IMR-90 (cell line): ENCODE measurements around the gene ALAS1. TPM values are rescaled to one million over a fixed set of nuclear protein-coding genes. Genes with fewer than 3 reads are reported as not detected.

Experiments
- ATAC-seq: fragments of 200-7000 bp; cut with Tn5 transposase; 2 replicates; pipeline ENCODE4 v1.9.1; 2020; ENCODE audit warnings: low read depth, mild to moderate bottlenecking, moderate library complexity
- BruUV-seq: library from RNA; stranded (reverse); fragments of 400-500 nt; replicated peaks from 2 replicates; lab custom pipeline; 2021; lab: Mats Ljungman, UMichigan
- CTCF ChIA-PET: fragments of 300-600 bp; formaldehyde crosslinking; extraction: SDS; loops from one replicate; lab custom pipeline; 2021; ENCODE audit warnings: antibody characterized with exemption; lab: Yijun Ruan, JAX
- POLR2A ChIA-PET: fragments of 300-600 bp; sonication (Branson Sonifier 250); formaldehyde crosslinking; loops from one replicate; lab custom pipeline; 2022; ENCODE audit warnings: antibody characterized with exemption; ENCODE audit not compliant: unreplicated experiment; lab: Charles Lee
- DNase-seq: peaks from one replicate; pipeline ENCODE4 v3.0.0; 2013
- H2AFZ ChIP-seq: replicated peaks from 2 replicates; pipeline ENCODE3; 2013; ENCODE audit warnings: low read length, mild to moderate bottlenecking; ENCODE audit not compliant: poor library complexity
- H2AK5ac ChIP-seq: 2 replicates; pipeline ENCODE4 v1.6.1; 2013; ENCODE audit warnings: low read depth, low read length, inconsistent platforms
- H2AK9ac ChIP-seq: replicated peaks from 2 replicates; pipeline ENCODE3; 2013; ENCODE audit warnings: mild to moderate bottlenecking, low read depth, low read length, moderate library complexity; ENCODE audit not compliant: poor library complexity
- H2BK120ac ChIP-seq: 2 replicates; pipeline ENCODE4 v1.6.1; 2013; ENCODE audit warnings: low read depth, low read length, inconsistent platforms
- H2BK15ac ChIP-seq: 3 replicates; pipeline ENCODE4 v1.6.1; 2013; ENCODE audit warnings: low read depth, low read length, inconsistent platforms
- H2BK20ac ChIP-seq: 2 replicates; pipeline ENCODE4 v1.6.1; 2013; ENCODE audit warnings: low read depth, mild to moderate bottlenecking, inconsistent platforms, low read length, moderate library complexity
- H2BK5ac ChIP-seq: 2 replicates; pipeline ENCODE4 v1.6.1; 2013; ENCODE audit warnings: mild to moderate bottlenecking, low read depth, low read length, inconsistent platforms; ENCODE audit not compliant: poor library complexity, severe bottlenecking
- H3K14ac ChIP-seq: replicated peaks from 2 replicates; pipeline ENCODE4 v1.6.1; 2013; ENCODE audit warnings: low read depth, low read length, inconsistent platforms
- H3K18ac ChIP-seq: 2 replicates; pipeline ENCODE4 v1.6.1; 2013; ENCODE audit warnings: low read depth, low read length, control low read depth
- H3K23ac ChIP-seq: 2 replicates; pipeline ENCODE4 v1.6.1; 2013; ENCODE audit warnings: low read depth, low read length, inconsistent platforms
- H3K27ac ChIP-seq: 2 replicates; pipeline ENCODE4 v1.5.1; 2013; ENCODE audit warnings: mild to moderate bottlenecking, control low read depth, low read length; ENCODE audit not compliant: insufficient read depth
- H3K27me3 ChIP-seq: 2 replicates; pipeline ENCODE4 v1.6.1; 2013; ENCODE audit warnings: low read length; ENCODE audit not compliant: control insufficient read depth, insufficient read depth
- H3K36me3 ChIP-seq: 2 replicates; pipeline ENCODE4 v1.6.1; 2013; ENCODE audit warnings: low read length, mixed read lengths; ENCODE audit not compliant: control insufficient read depth, insufficient read depth
- H3K4ac ChIP-seq: 2 replicates; pipeline ENCODE4 v1.6.1; 2013; ENCODE audit warnings: low read depth, low read length, inconsistent platforms
- H3K4me1 ChIP-seq: 2 replicates; pipeline ENCODE4 v1.6.1; 2013; ENCODE audit warnings: low read length, mixed read lengths; ENCODE audit not compliant: control insufficient read depth, insufficient read depth
- H3K4me2 ChIP-seq: 2 replicates; pipeline ENCODE4 v1.6.1; 2013; ENCODE audit warnings: low read depth, mild to moderate bottlenecking, control low read depth, low read length, moderate library complexity
- H3K4me3 ChIP-seq: 2 replicates; pipeline ENCODE4 v1.5.1; 2013; ENCODE audit warnings: low read depth, mild to moderate bottlenecking, control low read depth, low read length, moderate library complexity; ENCODE audit not compliant: insufficient read depth
- H3K56ac ChIP-seq: 2 replicates; pipeline ENCODE4 v1.6.1; 2013; ENCODE audit warnings: low read length, inconsistent platforms; ENCODE audit not compliant: insufficient read depth; ENCODE audit errors: extremely low read depth
- H3K79me1 ChIP-seq, 2 experiments: 2 replicates each; pipeline ENCODE4 v1.6.1; 2013; ENCODE audit warnings: low read length in 2 of 2, inconsistent platforms in 1 of 2, low read depth in 1 of 2
- H3K9ac ChIP-seq: 2 replicates; pipeline ENCODE4 v1.6.1; 2013; ENCODE audit warnings: low read depth, low read length, control low read depth
- H3K9me1 ChIP-seq: 2 replicates; pipeline ENCODE4 v1.6.1; 2013; ENCODE audit warnings: low read length, inconsistent platforms; ENCODE audit not compliant: insufficient read depth
- H3K9me3 ChIP-seq: 2 replicates; pipeline ENCODE4 v1.6.1; 2013; ENCODE audit warnings: low read length; ENCODE audit not compliant: control insufficient read depth, insufficient read depth
- H4K20me1 ChIP-seq: 2 replicates; pipeline ENCODE4 v1.6.1; 2013; ENCODE audit warnings: low read length, inconsistent platforms; ENCODE audit not compliant: insufficient read depth
- H4K5ac ChIP-seq: 2 replicates; pipeline ENCODE4 v1.6.1; 2013; ENCODE audit warnings: mild to moderate bottlenecking, low read depth, low read length, control low read depth
- H4K8ac ChIP-seq, 2 experiments: 2 replicates each; pipeline ENCODE4 v1.6.1; 2013; ENCODE audit warnings: low read depth in 2 of 2, low read length in 2 of 2, control low read depth in 1 of 2, inconsistent platforms in 1 of 2
- H4K91ac ChIP-seq: 2 replicates; pipeline ENCODE4 v1.6.1; 2013; ENCODE audit warnings: low read depth, low read length, inconsistent platforms; ENCODE audit not compliant: insufficient read depth
- CEBPB ChIP-seq: IDR thresholded peaks from 2 replicates; pipeline ENCODE4 v1.6.1; 2012; ENCODE audit warnings: low read depth, low read length, improper control_type of control experiment
- CHD1 ChIP-seq: IDR thresholded peaks from 2 replicates; pipeline ENCODE4 v1.6.1; 2012; ENCODE audit warnings: low read depth, low read length, improper control_type of control experiment
- CTCF ChIP-seq: conservative IDR thresholded peaks from 2 replicates; pipeline ENCODE4 v1.5.1; 2012; ENCODE audit warnings: mild to moderate bottlenecking, low read depth, low read length, improper control_type of control experiment
- FOS ChIP-seq: fragments of 150-350 bp; IDR thresholded peaks from 2 replicates; pipeline ENCODE4 v1.6.1; 2016; ENCODE audit warnings: low read depth, low read length
- MAFK ChIP-seq: IDR thresholded peaks from 2 replicates; pipeline ENCODE4 v1.6.1; 2012; ENCODE audit warnings: low read depth, low read length, improper control_type of control experiment
- MAZ ChIP-seq: IDR thresholded peaks from 2 replicates; pipeline ENCODE4 v1.6.1; 2012; ENCODE audit warnings: low read depth, mild to moderate bottlenecking, low read length, improper control_type of control experiment, moderate library complexity, borderline replicate concordance
- NFE2L2 ChIP-seq: fragments of 150-350 bp; IDR thresholded peaks from 2 replicates; pipeline ENCODE4 v1.6.1; 2016; ENCODE audit warnings: low read depth, mild to moderate bottlenecking, low read length
- RAD21 ChIP-seq: IDR thresholded peaks from 2 replicates; pipeline ENCODE4 v1.6.1; 2012; ENCODE audit warnings: low read length, improper control_type of control experiment
- RCOR1 ChIP-seq: IDR thresholded peaks from 2 replicates; pipeline ENCODE4 v1.6.1; 2012; ENCODE audit warnings: mild to moderate bottlenecking, low read length, improper control_type of control experiment; ENCODE audit not compliant: insufficient replicate concordance
- RFX5 ChIP-seq: IDR thresholded peaks from 2 replicates; pipeline ENCODE4 v1.8.0; 2012; ENCODE audit warnings: low read depth, mild to moderate bottlenecking, low read length, moderate library complexity
- SMC3 ChIP-seq: fragments of 150-350 bp; IDR thresholded peaks from 2 replicates; pipeline ENCODE4 v1.6.1; 2016; ENCODE audit warnings: low read depth, mild to moderate bottlenecking, antibody characterized with exemption, low read length, moderate library complexity
- USF2 ChIP-seq: fragments of 150-350 bp; IDR thresholded peaks from 2 replicates; pipeline ENCODE4 v1.6.1; 2017; ENCODE audit warnings: mild to moderate bottlenecking, antibody characterized with exemption, low read length, low read depth
- WGBS, 2 experiments: methylation state at CpG; one replicate each; pipeline versions ENCODE4 v1.1.5 to v1.1.7; 2013; ENCODE audit warnings: missing lambda C conversion rate in 2 of 2; ENCODE audit not compliant: insufficient read length in 1 of 2; ENCODE audit errors: extremely low coverage in 2 of 2; 5-methylcytosine and 5-hydroxymethylcytosine counted together
- dilution Hi-C: fragments of 300-500 bp; cut with HindIII; formaldehyde crosslinking; loops from one replicate; pipeline ENCODE4 v1.14.3; 2018; ENCODE audit warnings: low sequenced_read_pairs; ENCODE audit not compliant: unreplicated experiment
- in situ Hi-C: fragments of 300-500 bp; cut with MboI; formaldehyde crosslinking; loops from 3 replicates; pipeline ENCODE4 v1.14.3; 2019; ENCODE audit warnings: low sequenced_read_pairs, inconsistent platforms, mixed read lengths
- intact Hi-C: fragments of 100-400 bp; cut with micrococcal nuclease; formaldehyde crosslinking; loops from 2 replicates; pipeline ENCODE4 v1.10.0; 2022
- polyA plus RNA-seq, 3 experiments: library from polyadenylated mRNA; depleted of rRNA; stranded (reverse); fragments of >200 nt; gene quantifications; 2 replicates each; pipeline ENCODE4 v1.2.3, GENCODE V29; 2012; ENCODE audit warnings: low replicate concordance in 1 of 3
- total RNA-seq: library from RNA; depleted of rRNA; stranded (reverse); fragments of >200 nt; gene quantifications from 2 replicates; pipeline ENCODE4 v1.2.3, GENCODE V29; 2012

ALAS1 gene
- total and polyA plus RNA-seq, 2 of the 4 experiments (the other 2 are of a cell fraction): 32.8 to 47.2 TPM

- dilution Hi-C loops: no loop called here
- Histone ChIP-seq H3K14ac (peak overlapping the region; percentile 82), H3K4me1 (peaks cover 34% of the 10 kb centered on the region), H2AFZ (peak overlapping the region; percentile 97), H3K23ac (peak overlapping the region; percentile 66), H4K20me1 (peaks cover 12% of the 10 kb centered on the region), H2BK120ac (0 out of 2 replicates have a peak overlapping the region, but pooled peaks have one; percentile 12), H3K36me3 (peaks cover 26% of the 10 kb centered on the region), H3K56ac (peak overlapping the region; percentile 70), H2BK20ac (no peak overlapping the region), H3K18ac (peak overlapping the region; percentile 21; the same call in 1 of the 2 replicates), H3K79me1 (peaks cover 21 to 63% of the 10 kb centered on the region in 2 experiments), H4K91ac (peak overlapping the region; percentile 43; the same call in 1 of the 2 replicates), H2BK5ac (peak overlapping the region; percentile 82), H3K4me2 (peak overlapping the region; percentile 100), H3K9me3 (no peaks in the 10 kb centered on the region), H3K9me1 (peaks cover 33% of the 10 kb centered on the region), H3K27ac (peak overlapping the region; percentile 81), H2AK5ac (peak overlapping the region; percentile 71), H2AK9ac (peak overlapping the region; percentile 92), H4K8ac (peak overlapping the region; percentile 7 to 19; a peak in 2 of 4 replicates), H3K4ac (peak overlapping the region; percentile 36), H4K5ac (peak overlapping the region; percentile 24; the same call in 1 of the 2 replicates), H3K9ac (peak overlapping the region; percentile 82), H3K27me3 (no peaks in the 10 kb centered on the region), H3K4me3 (peak overlapping the region; percentile 85), H2BK15ac (no peak overlapping the region; the same call in 2 of the 3 replicates)
- intact Hi-C loops: loop anchor here (5.0 kb wide), 2 partner anchors 47 to 202 kb away; partner anchors contain the start of genes POC1A and RPL29
- no TSS peak for BruUV-seq
- ChIA-PET CTCF (no interaction called here), POLR2A (no interaction called here)
- in situ Hi-C loops: no loop called here
- ATAC-seq (no peak), DNase-seq (no peak)
- WGBS, 2 experiments: 83% methylated on average over 1 of the region's 14 CpGs; no CpG with 5 or more reads in 1 of the 2 experiments
- TF ChIP-seq MAZ (no peak), RFX5 (no peak), CEBPB (no peak), RAD21 (no peak), CHD1 (no peak), FOS (no peak), USF2 (no peak), MAFK (no peak), CTCF (no peak), NFE2L2 (no peak), SMC3 (no peak), RCOR1 (no peak)
These were observed 966 bp downstream of the ALAS1 start for GRCh38 chr3:52198643-52199608.
